GM12878 (cell line): Measurements from ENCODE around the gene SNX11. TPM values are rescaled to one million over a fixed set of nuclear protein-coding genes. Genes with fewer than 3 reads are reported as not detected.
A peak's percentile ranks its signal among the peaks of the same experiment; 100 is the strongest.

Source experiments
- ATAC-seq: fragments of 200-7000 bp; cut with Tn5 transposase; 3 replicates; pipeline ENCODE4 v1.9.1; 2020; ENCODE audit warnings: mild to moderate bottlenecking, moderate library complexity
- BruUV-seq: library from RNA; stranded (reverse); fragments of 400-500 nt; replicated peaks from 2 replicates; lab custom pipeline; 2021; lab: Mats Ljungman, UMichigan
- CTCF ChIA-PET: fragments of 300-600 bp; sonication (Branson Sonifier 250); formaldehyde crosslinking; extraction: SDS; loops from one replicate; lab custom pipeline; 2021; ENCODE audit warnings: inconsistent platforms; lab: Yijun Ruan, JAX
- POLR2A ChIA-PET: fragments of 350-600 bp; formaldehyde crosslinking; extraction: SDS; loops from one replicate; lab custom pipeline; 2021; ENCODE audit warnings: inconsistent platforms; lab: Charles Lee
- RAD21 ChIA-PET: fragments of 300-600 bp; sonication (Branson Sonifier 250); formaldehyde crosslinking; loops from one replicate; lab custom pipeline; 2023; ENCODE audit warnings: antibody characterized with exemption; ENCODE audit not compliant: unreplicated experiment; lab: Charles Lee
- SMC1A ChIA-PET: fragments of 300-600 bp; sonication (Branson Sonifier 250); formaldehyde crosslinking; loops from one replicate; lab custom pipeline; 2023; ENCODE audit not compliant: unreplicated experiment, uncharacterized antibody; lab: Charles Lee
- DNase-seq: peaks from one replicate; pipeline ENCODE4 v3.0.0-alpha.2; 2011; ENCODE audit warnings: low read depth, low spot score
- FAIRE-seq: peaks from 3 replicates; lab custom pipeline; 2011; peaks lifted over from hg19 to GRCh38; lab: Jason Lieb, UNC
- H2AFZ ChIP-seq: 2 replicates; pipeline ENCODE4 v1.6.0; 2011; ENCODE audit warnings: low read depth, low read length, control low read depth; ENCODE audit not compliant: control insufficient read depth
- H3K27ac ChIP-seq: 2 replicates; pipeline ENCODE4 v1.5.1; 2011; ENCODE audit warnings: control low read depth; ENCODE audit not compliant: control insufficient read depth, insufficient read depth
- H3K27me3 ChIP-seq, 2 experiments: replicated peaks in 1 of 2; 2 replicates each; pipeline versions ENCODE4 v1.6.0 to v1.6.1; 2011; ENCODE audit warnings: low read length in 1 of 2; ENCODE audit not compliant: control insufficient read depth in 2 of 2, insufficient read depth in 2 of 2
- H3K36me3 ChIP-seq, 2 experiments: 2 replicates each; pipeline ENCODE4 v1.5.1; 2011; ENCODE audit warnings: low read length in 1 of 2; ENCODE audit not compliant: control insufficient read depth in 2 of 2, insufficient read depth in 2 of 2
- H3K4me1 ChIP-seq: 2 replicates; pipeline ENCODE4 v1.6.1; 2011; ENCODE audit warnings: mild to moderate bottlenecking, low read length, moderate library complexity, mixed read lengths; ENCODE audit not compliant: control insufficient read depth, insufficient read depth
- H3K4me2 ChIP-seq: 2 replicates; pipeline ENCODE4 v1.6.0; 2011; ENCODE audit warnings: control low read depth; ENCODE audit not compliant: control insufficient read depth, insufficient read depth
- H3K4me3 ChIP-seq: fragments of 200-600 bp; sonication (generic); 2 replicates; pipeline ENCODE4 v1.5.1; 2016
- H3K79me2 ChIP-seq: 2 replicates; pipeline ENCODE4 v1.6.0; 2011; ENCODE audit warnings: low read length; ENCODE audit not compliant: control insufficient read depth, insufficient read depth
- H3K9ac ChIP-seq: 2 replicates; pipeline ENCODE4 v1.8.0; 2011; ENCODE audit warnings: low read length, control low read depth, mixed read lengths; ENCODE audit not compliant: control insufficient read depth, insufficient read depth
- H3K9me3 ChIP-seq: replicated peaks from 3 replicates; pipeline ENCODE4 v1.5.1; 2011; ENCODE audit warnings: mild to moderate bottlenecking, low read length; ENCODE audit not compliant: control insufficient read depth, insufficient read depth
- H4K20me1 ChIP-seq: 2 replicates; pipeline ENCODE4 v1.6.0; 2011; ENCODE audit not compliant: control insufficient read depth, insufficient read depth
- CTCF ChIP-seq, 3 experiments: IDR thresholded peaks in 2 of 3; conservative IDR thresholded peaks in 1 of 3; 2 replicates each; pipeline ENCODE4 v1.5.1; 2011; ENCODE audit warnings: low read depth in 3 of 3, low read length in 3 of 3, mild to moderate bottlenecking in 3 of 3, control low read depth in 2 of 3, moderate library complexity in 2 of 3, inconsistent platforms in 1 of 3, mixed read lengths in 1 of 3; ENCODE audit not compliant: control insufficient read depth in 2 of 3, insufficient read depth in 1 of 3; ENCODE audit errors: extremely low read depth in 1 of 3
- PKNOX1 ChIP-seq: fragments of 450-650 bp; IDR thresholded peaks from 2 replicates; pipeline ENCODE4 v1.6.1; 2016; ENCODE audit warnings: mild to moderate bottlenecking
- POLR2A ChIP-seq: IDR thresholded peaks from 2 replicates; pipeline ENCODE4 v1.6.1; 2011; ENCODE audit warnings: low read depth, mild to moderate bottlenecking, low read length
- WGBS: methylation state at CpG from one replicate; pipeline ENCODE4 v1.1.6; 2016; ENCODE audit warnings: low lambda C conversion rate; ENCODE audit not compliant: insufficient replicate concordance, insufficient coverage; ENCODE audit errors: missing lambda C conversion rate; 5-methylcytosine and 5-hydroxymethylcytosine counted together
- in situ Hi-C: fragments of 300-500 bp; cut with MboI; formaldehyde crosslinking; loops from 9 replicates; pipeline ENCODE4 v1.14.3; 2018; ENCODE audit warnings: mixed read lengths
- intact Hi-C: fragments of 100-400 bp; cut with micrococcal nuclease; formaldehyde crosslinking; loops from one replicate; pipeline ENCODE4 v1.14.2; 2022; ENCODE audit not compliant: unreplicated experiment
- polyA plus RNA-seq, 11 experiments: library from polyadenylated mRNA; depleted of rRNA in 4 of 11; unstranded in 6 of 11; stranded (reverse) in 5 of 11; fragments of >200 nt; fragmentation: Nextera tagmentation in 4 of 11; fragmentation: Illumina TruSeq in 1 of 11; extraction: Ambion mirVana in 4 of 11; extraction: Trizol in 1 of 11; gene quantifications; 1 replicate in 1 of 11; 2 replicates in 10 of 11; pipeline versions ENCODE4 v1.2.1 to v1.2.3, GENCODE V29; 2011 to 2016; ENCODE audit warnings: inconsistent platforms in 2 of 11, missing spikeins in 2 of 11, low read depth in 1 of 11
- total RNA-seq, 4 experiments: library from RNA; depleted of rRNA in 3 of 4; stranded (reverse); fragments of >200 nt in 3 of 4; fragmentation: Illumina TruSeq in 1 of 4; extraction: Trizol in 1 of 4; gene quantifications; 2 replicates each; pipeline versions ENCODE4 v1.2.1 to v1.2.3, GENCODE V29; 2013 to 2021

The SNX11 gene
- total and polyA plus RNA-seq, 10 of the 15 experiments (the other 5 are each of a cell fraction or from before 2014, with no cell fraction given) = 34.2 to 127 (median 61.8) TPM

- SMC1A ChIA-PET = interaction anchor here (0.9 to 2.3 kb wide), 10 partner anchors 13 to 51 kb away, joined by 3 to 9 read pairs (median 4); partner anchors contain the start of gene NFE2L1
- H3K4me3 ChIP-seq = no peak overlapping the region
- CTCF ChIA-PET = interaction anchor here (1.1 to 5.7 kb wide), 12 partner anchors 9 to 525 kb away, joined by 3 to 44 read pairs (median 5); partner anchors contain the start of genes HOXB5 and NFE2L1
- intact Hi-C loops = no loop called here
- TF ChIP-seq PKNOX1 (no peak), CTCF (IDR thresholded peaks at IDR 0.05 in 2 of 3, conservative IDR thresholded peaks at IDR 0.05 in 1 of 3; ENCODE audit: control insufficient read depth in 2 of 3, extremely low read depth in 1 of 3, insufficient read depth in 1 of 3, low read depth in 3 of 3, low read length in 3 of 3) (peak; percentile 15 to 43 (median 39); a peak in 3 of 6 replicates), POLR2A (0 out of 2 replicates have a peak, but pooled peaks have one; percentile 18)
- TF ChIP-seq, all 136 proteins: peak for 2
- Histone ChIP-seq H3K79me2 (no peaks in the 10 kb centered on the region), H4K20me1 (no peaks in the 10 kb centered on the region), H3K9me3 (no peaks in the 10 kb centered on the region), H3K27ac (no peak overlapping the region), H3K36me3 (peaks cover 3 to 24% of the 10 kb centered on the region in 2 experiments; a peak in 3 of 4 replicates), H3K4me2 (no peak overlapping the region), H3K27me3 (no peaks in the 10 kb centered on the region), H2AFZ (no peak overlapping the region), H3K4me1 (no peaks in the 10 kb centered on the region), H3K9ac (no peak overlapping the region)
- ChIA-PET POLR2A (interaction anchor here (0.6 to 1.6 kb wide), 6 partner anchors 12 to 38 kb away, joined by 3 to 8 read pairs (median 4); no protein-coding TSS in a partner anchor), RAD21 (interaction anchor here (0.8 to 1.3 kb wide), 5 partner anchors 12 to 98 kb away, joined by 3 to 8 read pairs (median 3); partner anchors contain the start of gene CDK5RAP3)
- ATAC-seq (peak; percentile 84), FAIRE-seq (no peak), DNase-seq (no peak)
- no TSS peak for BruUV-seq
- WGBS = 85% methylated on average over 3 of the region's 3 CpGs
- in situ Hi-C loops = loop anchor here (5.0 kb wide), 1 partner anchor 41 kb away; no protein-coding TSS in a partner anchor
Measured at GRCh38 chr17:48068491-48068961, 39.0 kb upstream of the SNX11 start.
